Panc1 (cell line): ENCODE measurements around the gene GALNT18.
"Not testable (repeated sequence)": the region's sequence is repeated elsewhere in the genome, so short reads cannot be mapped to it uniquely, and the experiment has no call there.

Experiments used
- CTCF ChIP-seq: fragments of 450-650 bp; IDR thresholded peaks from 2 replicates; pipeline ENCODE4 v1.5.1; 2017; ENCODE audit warnings: mild to moderate bottlenecking
- POLR2AphosphoS5 ChIP-seq: IDR thresholded peaks from 2 replicates; pipeline ENCODE4 v1.6.1; 2012; ENCODE audit warnings: mild to moderate bottlenecking, low read depth, low read length, moderate library complexity
- REST ChIP-seq, 2 experiments: IDR thresholded peaks; 2 replicates each; pipeline ENCODE4 v1.6.1; 2011 to 2012; ENCODE audit warnings: low read depth in 2 of 2, control low read depth in 1 of 2, low read length in 1 of 2, mild to moderate bottlenecking in 1 of 2, moderate library complexity in 1 of 2; ENCODE audit not compliant: insufficient read depth in 1 of 2
- SIN3A ChIP-seq: IDR thresholded peaks from 2 replicates; pipeline ENCODE4 v1.6.1; 2012; ENCODE audit warnings: low read depth, mild to moderate bottlenecking, low read length, moderate library complexity, borderline replicate concordance; ENCODE audit not compliant: insufficient read depth

- not testable (repeated sequence) for TF ChIP-seq CTCF; POLR2AphosphoS5; SIN3A; REST (IDR thresholded peaks at IDR 0.05; ENCODE audit: insufficient read depth in 1 of 2, low read depth in 2 of 2, low read length in 1 of 2)
Observed at GRCh38 chr11:11351851-11352250, 270.0 kb downstream of the GALNT18 start.
